GM19035 (cell line): ENCODE measurements around the gene ERVMER34-1.

ENCODE experiments used
- ATAC-seq: cut with Tn5 transposase; IDR thresholded peaks from one replicate; pipeline ENCODE4 v1.9.1; 2021; ENCODE audit not compliant: unreplicated experiment

Gene ERVMER34-1, protein sequence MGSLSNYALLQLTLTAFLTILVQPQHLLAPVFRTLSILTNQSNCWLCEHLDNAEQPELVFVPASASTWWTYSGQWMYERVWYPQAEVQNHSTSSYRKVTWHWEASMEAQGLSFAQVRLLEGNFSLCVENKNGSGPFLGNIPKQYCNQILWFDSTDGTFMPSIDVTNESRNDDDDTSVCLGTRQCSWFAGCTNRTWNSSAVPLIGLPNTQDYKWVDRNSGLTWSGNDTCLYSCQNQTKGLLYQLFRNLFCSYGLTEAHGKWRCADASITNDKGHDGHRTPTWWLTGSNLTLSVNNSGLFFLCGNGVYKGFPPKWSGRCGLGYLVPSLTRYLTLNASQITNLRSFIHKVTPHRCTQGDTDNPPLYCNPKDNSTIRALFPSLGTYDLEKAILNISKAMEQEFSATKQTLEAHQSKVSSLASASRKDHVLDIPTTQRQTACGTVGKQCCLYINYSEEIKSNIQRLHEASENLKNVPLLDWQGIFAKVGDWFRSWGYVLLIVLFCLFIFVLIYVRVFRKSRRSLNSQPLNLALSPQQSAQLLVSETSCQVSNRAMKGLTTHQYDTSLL

GRCh38 chr4:52750819-52751486, at the start of gene ERVMER34-1:
ERVMER34-1 (minus strand) TSS chr4:52751425; CDS start chr4:52745520, 5,905 bp downstream.
- ATAC-seq = no peak

DNA sequence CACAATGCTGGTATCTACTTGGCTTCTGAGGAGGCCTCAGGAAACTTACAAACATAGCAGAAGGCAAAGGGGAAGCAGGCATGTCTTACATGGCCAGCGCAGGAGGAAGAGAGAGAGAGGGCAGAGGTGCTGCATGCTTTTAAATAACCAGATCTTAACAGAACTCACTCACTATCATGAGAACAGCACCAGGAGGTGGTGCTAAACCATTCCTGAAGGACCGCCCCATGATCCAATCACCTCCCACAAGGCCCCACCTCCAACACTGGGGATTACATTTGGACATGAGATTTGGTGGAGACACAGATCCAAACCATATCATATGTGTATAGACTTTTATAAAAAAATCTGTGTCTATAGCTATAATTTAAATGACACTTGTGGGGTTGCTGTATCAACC, 48.6 kb upstream of the ERVMER34-1 start:
- no peak for ATAC-seq

- ATAC-seq = no peak
Observed at GRCh38 chr4:52795533-52795932, 44.3 kb upstream of the ERVMER34-1 start.

- no peak for ATAC-seq
Observed at GRCh38 chr4:52791936-52792335, 40.7 kb upstream of the ERVMER34-1 start.

GRCh38 chr4:52789774-52790173, 38.5 kb upstream of the ERVMER34-1 start:
- ATAC-seq = no peak

GRCh38 chr4:52788806-52789205, 37.6 kb upstream of the ERVMER34-1 start:
- ATAC-seq = no peak

- no peak for ATAC-seq
Observed at GRCh38 chr4:52783069-52783468, 31.8 kb upstream of the ERVMER34-1 start.

- no peak for ATAC-seq
Observed at GRCh38 chr4:52780617-52781354, 29.6 kb upstream of the ERVMER34-1 start.

DNA sequence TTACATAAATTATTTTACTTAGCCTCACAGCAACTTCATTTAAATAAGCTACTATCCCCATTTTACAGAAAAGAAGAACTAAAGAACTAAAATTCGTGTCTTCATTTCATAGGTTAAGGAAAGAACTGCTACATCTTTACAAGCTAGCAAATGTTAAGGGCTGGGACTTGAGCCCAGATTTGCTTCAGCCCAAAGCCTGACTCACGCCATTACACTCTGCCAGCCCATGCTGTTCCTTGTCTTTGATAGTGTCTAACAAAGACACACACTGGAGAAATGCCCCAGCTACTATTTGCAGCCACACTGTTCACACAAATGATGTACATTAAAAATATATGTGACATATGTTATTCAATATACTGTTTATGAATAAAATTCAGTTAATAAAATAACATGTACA, 29.0 kb upstream of the ERVMER34-1 start:
- no peak for ATAC-seq

- ATAC-seq = no peak
Observed at GRCh38 chr4:52760256-52760655, 9.0 kb upstream of the ERVMER34-1 start.

DNA sequence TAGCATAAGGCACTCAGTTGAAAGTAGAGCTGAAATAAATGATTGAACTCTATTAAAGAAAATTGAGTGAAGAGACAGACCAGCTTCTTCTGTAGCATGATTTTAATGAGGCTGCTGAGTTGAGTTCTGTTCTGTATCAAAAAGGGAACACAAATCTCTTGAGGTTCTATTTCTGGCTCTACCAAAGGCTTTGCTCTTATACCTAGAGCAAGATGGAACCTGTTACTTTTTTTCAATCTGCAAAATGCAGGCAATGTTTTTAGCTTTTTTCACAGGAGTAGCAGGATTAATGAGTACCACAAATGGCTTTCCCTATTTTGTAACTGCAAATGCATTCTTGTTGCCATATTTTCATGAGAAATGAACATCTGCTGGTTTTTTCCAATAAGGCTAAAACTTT, 4.2 kb upstream of the ERVMER34-1 start:
- ATAC-seq = no peak

DNA sequence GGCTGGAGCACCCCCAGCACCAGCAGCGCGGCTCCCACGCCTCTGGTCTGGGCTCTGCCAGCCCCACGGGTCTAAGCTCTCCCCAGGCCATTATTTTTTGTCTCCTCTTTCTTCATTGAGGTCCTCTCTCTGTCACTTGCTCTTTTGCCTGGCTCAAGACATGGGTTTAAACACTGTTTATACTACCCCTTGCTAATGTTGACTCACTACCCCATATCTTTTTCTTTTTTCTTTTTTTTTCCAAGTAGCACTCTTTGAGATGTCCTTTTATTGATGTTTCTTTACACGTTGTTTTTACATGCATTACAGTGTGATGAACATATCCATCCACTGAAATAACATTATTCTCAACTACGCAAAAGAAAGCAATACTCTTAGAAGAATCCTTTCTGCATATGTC, 1.7 kb upstream of the ERVMER34-1 start:
- no peak for ATAC-seq

DNA sequence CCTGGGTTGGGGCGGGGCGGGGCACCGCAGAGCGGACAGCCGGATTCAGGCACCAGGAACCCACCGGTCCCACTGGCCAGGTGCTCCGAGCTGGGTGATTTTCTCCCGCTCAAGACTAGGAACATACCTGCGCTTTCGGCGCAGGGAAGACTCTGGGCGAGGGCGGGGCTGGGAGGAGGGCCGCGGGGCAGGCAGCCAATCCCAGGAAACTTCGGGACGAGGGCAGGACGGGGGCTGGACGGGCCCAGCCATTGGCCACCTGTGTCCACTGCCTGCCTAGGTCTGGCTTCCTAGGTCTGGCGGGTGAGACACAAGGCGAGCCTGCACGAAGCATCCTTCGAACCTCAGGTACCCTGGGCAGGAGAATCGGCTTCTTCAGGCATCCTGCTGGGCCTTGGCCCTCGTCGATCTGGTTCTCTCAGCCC, 274 bp upstream of the ERVMER34-1 start:
- ATAC-seq = no peak

- ATAC-seq = no peak
Observed at GRCh38 chr4:52750213-52750612, 1.0 kb downstream of the ERVMER34-1 start.

GRCh38 chr4:52748432-52748831, 2.8 kb downstream of the ERVMER34-1 start:
- ATAC-seq = no peak

DNA sequence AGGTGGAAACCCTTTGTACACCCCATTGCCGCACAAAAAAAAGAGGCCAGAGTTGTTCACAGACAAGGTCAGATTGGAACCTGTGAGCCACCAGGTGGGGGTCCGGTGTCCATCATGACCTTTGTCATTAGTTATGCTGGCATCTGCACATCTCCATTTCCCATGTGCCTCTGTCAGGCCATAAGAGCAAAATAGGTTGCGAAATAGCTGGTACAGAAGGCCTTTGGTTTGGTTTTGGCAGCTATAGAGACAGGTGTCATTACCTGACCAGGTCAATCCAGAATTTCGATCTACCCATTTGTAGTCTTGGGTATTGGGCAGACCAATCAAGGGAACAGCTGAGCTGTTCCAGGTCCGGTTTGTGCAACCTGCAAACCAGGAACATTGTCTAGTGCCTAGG, 6.6 kb downstream of the ERVMER34-1 start:
- no peak for ATAC-seq

GRCh38 chr4:52743444-52744019, 7.7 kb downstream of the ERVMER34-1 start:
- ATAC-seq = no peak

GRCh38 chr4:52729586-52729985, 21.6 kb downstream of the ERVMER34-1 start:
- no peak for ATAC-seq

GRCh38 chr4:52728691-52729240, 22.5 kb downstream of the ERVMER34-1 start:
- ATAC-seq = no peak

GRCh38 chr4:52726826-52727580, 24.2 kb downstream of the ERVMER34-1 start:
- ATAC-seq = no peak
